GM19099 (cell line): ENCODE measurements around the gene DDX41.

Experiments
- POLR2A ChIP-seq: IDR thresholded peaks from 3 replicates; pipeline ENCODE4 v1.6.1; 2011; ENCODE audit warnings: low read depth; ENCODE audit not compliant: insufficient read length; ENCODE audit errors: extremely low read depth

Gene DDX41

GRCh38 chr5:177526191-177526590 lies 9.4 kb upstream of the DDX41 start:
- no peak for TF ChIP-seq POLR2A

- TF ChIP-seq POLR2A, result no peak
Observed at GRCh38 chr5:177524941-177525655, 8.3 kb upstream of the DDX41 start.

GRCh38 chr5:177524539-177524900 lies 7.8 kb upstream of the DDX41 start:
- TF ChIP-seq POLR2A, result no peak

- no peak for TF ChIP-seq POLR2A
Observed at GRCh38 chr5:177523711-177524538, 7.2 kb upstream of the DDX41 start.

- TF ChIP-seq POLR2A, result no peak
Observed at GRCh38 chr5:177520916-177521513, 4.3 kb upstream of the DDX41 start.

- no peak for TF ChIP-seq POLR2A
Observed at GRCh38 chr5:177520271-177520670, 3.5 kb upstream of the DDX41 start.

- TF ChIP-seq POLR2A, result no peak
Observed at GRCh38 chr5:177519463-177520235, 2.9 kb upstream of the DDX41 start.

GRCh38 chr5:177515580-177515979 lies 1.2 kb downstream of the DDX41 start:
- no peak for TF ChIP-seq POLR2A

- TF ChIP-seq POLR2A, result no peak
Observed at GRCh38 chr5:177514541-177514940, 2.2 kb downstream of the DDX41 start.

GRCh38 chr5:177513500-177513899 lies 3.3 kb downstream of the DDX41 start:
- TF ChIP-seq POLR2A, result no peak

GRCh38 chr5:177512736-177513380 lies 3.9 kb downstream of the DDX41 start:
- no peak for TF ChIP-seq POLR2A

- TF ChIP-seq POLR2A, result no peak
Observed at GRCh38 chr5:177511796-177512675, 4.7 kb downstream of the DDX41 start.

GRCh38 chr5:177511181-177511580 lies 5.6 kb downstream of the DDX41 start:
- no peak for TF ChIP-seq POLR2A
